ENCODE data around the gene OR5M3.

DNA sequence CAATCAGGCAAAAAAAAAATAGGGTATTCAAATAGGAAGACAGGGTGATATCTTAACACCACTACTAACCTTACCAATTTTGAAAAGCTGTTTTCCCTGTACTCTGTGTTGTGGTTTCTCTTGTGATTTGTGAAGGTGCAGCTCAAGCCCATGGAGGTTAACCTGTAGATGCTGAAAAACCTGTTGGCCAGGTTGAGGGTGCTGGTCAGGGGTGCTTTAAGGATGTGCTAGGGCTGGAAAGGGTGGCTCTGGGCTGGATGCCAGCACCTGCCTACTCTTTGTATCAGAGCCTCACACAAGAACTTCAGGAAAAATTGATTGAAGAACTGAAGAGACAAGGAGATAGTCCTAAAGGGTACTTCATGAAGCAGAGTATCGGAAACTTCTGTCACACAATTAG is 36.3 kb upstream of the OR5M3 start:
- TF ChIP-seq POLR2AphosphoS5 (IDR thresholded peaks at IDR 0.05; ENCODE audit: borderline replicate concordance, low read depth, low read length), result no peak
- TF ChIP-seq EZH2 (IDR thresholded peaks at IDR 0.05), result no peak
- TF ChIP-seq FOXP2 (optimal IDR thresholded peaks at IDR 0.05; ENCODE audit: control extremely low read depth, extremely low read length, insufficient read depth), result no peak
